IMR-90 (cell line): ENCODE results near the gene SCFD1. TPM values are rescaled to one million over a fixed set of nuclear protein-coding genes. Genes with fewer than 3 reads are reported as not detected.

Source experiments
- ATAC-seq: fragments of 200-7000 bp; cut with Tn5 transposase; 2 replicates; pipeline ENCODE4 v1.9.1; 2020; ENCODE audit warnings: low read depth, mild to moderate bottlenecking, moderate library complexity
- BruUV-seq: library from RNA; stranded (reverse); fragments of 400-500 nt; replicated peaks from 2 replicates; lab custom pipeline; 2021; lab: Mats Ljungman, UMichigan
- CTCF ChIA-PET: fragments of 300-600 bp; formaldehyde crosslinking; extraction: SDS; loops from one replicate; lab custom pipeline; 2021; ENCODE audit warnings: antibody characterized with exemption; lab: Yijun Ruan, JAX
- POLR2A ChIA-PET: fragments of 300-600 bp; sonication (Branson Sonifier 250); formaldehyde crosslinking; loops from one replicate; lab custom pipeline; 2022; ENCODE audit warnings: antibody characterized with exemption; ENCODE audit not compliant: unreplicated experiment; lab: Charles Lee
- DNase-seq: peaks from one replicate; pipeline ENCODE4 v3.0.0; 2013
- H2AFZ ChIP-seq: replicated peaks from 2 replicates; pipeline ENCODE3; 2013; ENCODE audit warnings: low read length, mild to moderate bottlenecking; ENCODE audit not compliant: poor library complexity
- H2AK5ac ChIP-seq: 2 replicates; pipeline ENCODE4 v1.6.1; 2013; ENCODE audit warnings: low read depth, low read length, inconsistent platforms
- H2AK9ac ChIP-seq: replicated peaks from 2 replicates; pipeline ENCODE3; 2013; ENCODE audit warnings: mild to moderate bottlenecking, low read depth, low read length, moderate library complexity; ENCODE audit not compliant: poor library complexity
- H2BK120ac ChIP-seq: 2 replicates; pipeline ENCODE4 v1.6.1; 2013; ENCODE audit warnings: low read depth, low read length, inconsistent platforms
- H2BK15ac ChIP-seq: 3 replicates; pipeline ENCODE4 v1.6.1; 2013; ENCODE audit warnings: low read depth, low read length, inconsistent platforms
- H2BK20ac ChIP-seq: 2 replicates; pipeline ENCODE4 v1.6.1; 2013; ENCODE audit warnings: low read depth, mild to moderate bottlenecking, inconsistent platforms, low read length, moderate library complexity
- H2BK5ac ChIP-seq: 2 replicates; pipeline ENCODE4 v1.6.1; 2013; ENCODE audit warnings: mild to moderate bottlenecking, low read depth, low read length, inconsistent platforms; ENCODE audit not compliant: poor library complexity, severe bottlenecking
- H3K14ac ChIP-seq: replicated peaks from 2 replicates; pipeline ENCODE4 v1.6.1; 2013; ENCODE audit warnings: low read depth, low read length, inconsistent platforms
- H3K18ac ChIP-seq: 2 replicates; pipeline ENCODE4 v1.6.1; 2013; ENCODE audit warnings: low read depth, low read length, control low read depth
- H3K23ac ChIP-seq: 2 replicates; pipeline ENCODE4 v1.6.1; 2013; ENCODE audit warnings: low read depth, low read length, inconsistent platforms
- H3K27ac ChIP-seq: 2 replicates; pipeline ENCODE4 v1.5.1; 2013; ENCODE audit warnings: mild to moderate bottlenecking, control low read depth, low read length; ENCODE audit not compliant: insufficient read depth
- H3K27me3 ChIP-seq: 2 replicates; pipeline ENCODE4 v1.6.1; 2013; ENCODE audit warnings: low read length; ENCODE audit not compliant: control insufficient read depth, insufficient read depth
- H3K36me3 ChIP-seq: 2 replicates; pipeline ENCODE4 v1.6.1; 2013; ENCODE audit warnings: low read length, mixed read lengths; ENCODE audit not compliant: control insufficient read depth, insufficient read depth
- H3K4ac ChIP-seq: 2 replicates; pipeline ENCODE4 v1.6.1; 2013; ENCODE audit warnings: low read depth, low read length, inconsistent platforms
- H3K4me1 ChIP-seq: 2 replicates; pipeline ENCODE4 v1.6.1; 2013; ENCODE audit warnings: low read length, mixed read lengths; ENCODE audit not compliant: control insufficient read depth, insufficient read depth
- H3K4me2 ChIP-seq: 2 replicates; pipeline ENCODE4 v1.6.1; 2013; ENCODE audit warnings: low read depth, mild to moderate bottlenecking, control low read depth, low read length, moderate library complexity
- H3K4me3 ChIP-seq: 2 replicates; pipeline ENCODE4 v1.5.1; 2013; ENCODE audit warnings: low read depth, mild to moderate bottlenecking, control low read depth, low read length, moderate library complexity; ENCODE audit not compliant: insufficient read depth
- H3K56ac ChIP-seq: 2 replicates; pipeline ENCODE4 v1.6.1; 2013; ENCODE audit warnings: low read length, inconsistent platforms; ENCODE audit not compliant: insufficient read depth; ENCODE audit errors: extremely low read depth
- H3K79me1 ChIP-seq, 2 experiments: 2 replicates each; pipeline ENCODE4 v1.6.1; 2013; ENCODE audit warnings: low read length in 2 of 2, inconsistent platforms in 1 of 2, low read depth in 1 of 2
- H3K9ac ChIP-seq: 2 replicates; pipeline ENCODE4 v1.6.1; 2013; ENCODE audit warnings: low read depth, low read length, control low read depth
- H3K9me1 ChIP-seq: 2 replicates; pipeline ENCODE4 v1.6.1; 2013; ENCODE audit warnings: low read length, inconsistent platforms; ENCODE audit not compliant: insufficient read depth
- H3K9me3 ChIP-seq: 2 replicates; pipeline ENCODE4 v1.6.1; 2013; ENCODE audit warnings: low read length; ENCODE audit not compliant: control insufficient read depth, insufficient read depth
- H4K20me1 ChIP-seq: 2 replicates; pipeline ENCODE4 v1.6.1; 2013; ENCODE audit warnings: low read length, inconsistent platforms; ENCODE audit not compliant: insufficient read depth
- H4K5ac ChIP-seq: 2 replicates; pipeline ENCODE4 v1.6.1; 2013; ENCODE audit warnings: mild to moderate bottlenecking, low read depth, low read length, control low read depth
- H4K8ac ChIP-seq, 2 experiments: 2 replicates each; pipeline ENCODE4 v1.6.1; 2013; ENCODE audit warnings: low read depth in 2 of 2, low read length in 2 of 2, control low read depth in 1 of 2, inconsistent platforms in 1 of 2
- H4K91ac ChIP-seq: 2 replicates; pipeline ENCODE4 v1.6.1; 2013; ENCODE audit warnings: low read depth, low read length, inconsistent platforms; ENCODE audit not compliant: insufficient read depth
- BHLHE40 ChIP-seq: fragments of 150-350 bp; IDR thresholded peaks from 2 replicates; pipeline ENCODE4 v1.6.1; 2016; ENCODE audit warnings: mild to moderate bottlenecking, low read depth, low read length
- MXI1 ChIP-seq: IDR thresholded peaks from 2 replicates; pipeline ENCODE4 v1.6.1; 2012; ENCODE audit warnings: low read depth, mild to moderate bottlenecking, low read length, moderate library complexity, borderline replicate concordance
- NFE2L2 ChIP-seq: fragments of 150-350 bp; IDR thresholded peaks from 2 replicates; pipeline ENCODE4 v1.6.1; 2016; ENCODE audit warnings: low read depth, mild to moderate bottlenecking, low read length
- POLR2A ChIP-seq: IDR thresholded peaks from 2 replicates; pipeline ENCODE4 v1.6.1; 2012; ENCODE audit warnings: mild to moderate bottlenecking, low read depth, low read length
- SMC3 ChIP-seq: fragments of 150-350 bp; IDR thresholded peaks from 2 replicates; pipeline ENCODE4 v1.6.1; 2016; ENCODE audit warnings: low read depth, mild to moderate bottlenecking, antibody characterized with exemption, low read length, moderate library complexity
- WGBS, 2 experiments: methylation state at CpG; one replicate each; pipeline versions ENCODE4 v1.1.5 to v1.1.7; 2013; ENCODE audit warnings: missing lambda C conversion rate in 2 of 2; ENCODE audit not compliant: insufficient read length in 1 of 2; ENCODE audit errors: extremely low coverage in 2 of 2; 5-methylcytosine and 5-hydroxymethylcytosine counted together
- dilution Hi-C: fragments of 300-500 bp; cut with HindIII; formaldehyde crosslinking; loops from one replicate; pipeline ENCODE4 v1.14.3; 2018; ENCODE audit warnings: low sequenced_read_pairs; ENCODE audit not compliant: unreplicated experiment
- in situ Hi-C: fragments of 300-500 bp; cut with MboI; formaldehyde crosslinking; loops from 3 replicates; pipeline ENCODE4 v1.14.3; 2019; ENCODE audit warnings: low sequenced_read_pairs, inconsistent platforms, mixed read lengths
- intact Hi-C: fragments of 100-400 bp; cut with micrococcal nuclease; formaldehyde crosslinking; loops from 2 replicates; pipeline ENCODE4 v1.10.0; 2022
- polyA plus RNA-seq, 3 experiments: library from polyadenylated mRNA; depleted of rRNA; stranded (reverse); fragments of >200 nt; gene quantifications; 2 replicates each; pipeline ENCODE4 v1.2.3, GENCODE V29; 2012; ENCODE audit warnings: low replicate concordance in 1 of 3
- total RNA-seq: library from RNA; depleted of rRNA; stranded (reverse); fragments of >200 nt; gene quantifications from 2 replicates; pipeline ENCODE4 v1.2.3, GENCODE V29; 2012
- TF ChIP-seq, protein P1 (sequence below): conservative IDR thresholded peaks from 2 replicates; pipeline ENCODE4 v1.5.1; 2012; ENCODE audit warnings: mild to moderate bottlenecking, low read depth, low read length, improper control_type of control experiment
- TF ChIP-seq, protein P2 (sequence below): fragments of 150-350 bp; IDR thresholded peaks from 2 replicates; pipeline ENCODE4 v1.6.1; 2016; ENCODE audit warnings: low read depth, mild to moderate bottlenecking, low read length, moderate library complexity, borderline replicate concordance
- TF ChIP-seq, protein P3 (sequence below): fragments of 150-350 bp; IDR thresholded peaks from 2 replicates; pipeline ENCODE4 v1.6.1; 2017; ENCODE audit warnings: mild to moderate bottlenecking, antibody characterized with exemption, low read length, low read depth

SCFD1 gene
- total and polyA plus RNA-seq, 2 of the 4 experiments (the other 2 are of a cell fraction): 51.4 to 74.0 TPM

DNA sequence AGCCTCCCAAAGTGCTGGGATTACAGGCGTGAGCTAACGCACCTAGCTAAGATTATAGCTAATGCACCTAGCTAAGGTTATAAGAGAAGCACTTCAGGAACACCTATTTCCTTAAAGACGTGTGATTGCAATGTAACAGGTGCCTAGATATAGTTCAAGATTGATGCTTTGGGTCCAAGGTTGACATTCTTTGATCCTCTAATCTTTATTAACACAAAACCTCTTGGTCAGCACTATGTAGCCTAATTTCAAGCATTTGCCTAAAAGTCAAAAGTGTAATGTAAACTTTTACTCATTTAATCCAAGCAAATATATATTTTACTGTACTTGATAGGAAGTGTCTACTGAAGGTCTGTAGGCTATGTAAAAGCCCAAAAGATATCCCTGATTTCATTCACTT, 36.5 kb downstream of the SCFD1 start:
- no peak overlapping the region for H2BK20ac ChIP-seq
- CTCF ChIA-PET: no interaction called here
- H3K18ac ChIP-seq: no peak overlapping the region
- no peak overlapping the region for H3K23ac ChIP-seq
- ATAC-seq: no peak
- H4K20me1 ChIP-seq: peaks cover 5% of the 10 kb centered on the region; the same call in 1 of the 2 replicates
- no TSS peak for BruUV-seq
- H3K9me1 ChIP-seq: no peaks in the 10 kb centered on the region; the same call in none of the 2 replicates
- H4K91ac ChIP-seq: no peak overlapping the region
- H2AFZ ChIP-seq: no peak overlapping the region
- POLR2A ChIA-PET: no interaction called here
- H4K5ac ChIP-seq: no peak overlapping the region
- no peak overlapping the region for H2BK15ac ChIP-seq
- H2BK5ac ChIP-seq: no peak overlapping the region
- H3K27ac ChIP-seq: no peak overlapping the region
- DNase-seq: no peak
- H4K8ac ChIP-seq: no peak overlapping the region
- peaks cover 2% of the 10 kb centered on the region; the same call in 1 of the 2 replicates for H3K4me1 ChIP-seq
- no peak overlapping the region for H3K56ac ChIP-seq
- no peak overlapping the region for H3K4ac ChIP-seq
- peaks cover 27% of the 10 kb centered on the region for H3K36me3 ChIP-seq
- no peak overlapping the region for H3K4me2 ChIP-seq
- no peaks in the 10 kb centered on the region for H3K27me3 ChIP-seq
- H3K79me1 ChIP-seq: peaks cover 11 to 23% of the 10 kb centered on the region in 2 experiments; a peak in 3 of 4 replicates
- H2AK5ac ChIP-seq: no peak overlapping the region
- no peaks in the 10 kb centered on the region for H3K9me3 ChIP-seq
- no peak overlapping the region for H2AK9ac ChIP-seq
- dilution Hi-C loops: no loop called here
- intact Hi-C loops: no loop called here
- TF ChIP-seq MXI1 (no peak), BHLHE40 (no peak), NFE2L2 (no peak), POLR2A (no peak), SMC3 (no peak)
- TF ChIP-seq, protein P1, sequence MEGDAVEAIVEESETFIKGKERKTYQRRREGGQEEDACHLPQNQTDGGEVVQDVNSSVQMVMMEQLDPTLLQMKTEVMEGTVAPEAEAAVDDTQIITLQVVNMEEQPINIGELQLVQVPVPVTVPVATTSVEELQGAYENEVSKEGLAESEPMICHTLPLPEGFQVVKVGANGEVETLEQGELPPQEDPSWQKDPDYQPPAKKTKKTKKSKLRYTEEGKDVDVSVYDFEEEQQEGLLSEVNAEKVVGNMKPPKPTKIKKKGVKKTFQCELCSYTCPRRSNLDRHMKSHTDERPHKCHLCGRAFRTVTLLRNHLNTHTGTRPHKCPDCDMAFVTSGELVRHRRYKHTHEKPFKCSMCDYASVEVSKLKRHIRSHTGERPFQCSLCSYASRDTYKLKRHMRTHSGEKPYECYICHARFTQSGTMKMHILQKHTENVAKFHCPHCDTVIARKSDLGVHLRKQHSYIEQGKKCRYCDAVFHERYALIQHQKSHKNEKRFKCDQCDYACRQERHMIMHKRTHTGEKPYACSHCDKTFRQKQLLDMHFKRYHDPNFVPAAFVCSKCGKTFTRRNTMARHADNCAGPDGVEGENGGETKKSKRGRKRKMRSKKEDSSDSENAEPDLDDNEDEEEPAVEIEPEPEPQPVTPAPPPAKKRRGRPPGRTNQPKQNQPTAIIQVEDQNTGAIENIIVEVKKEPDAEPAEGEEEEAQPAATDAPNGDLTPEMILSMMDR: no peak
- TF ChIP-seq, protein P2, sequence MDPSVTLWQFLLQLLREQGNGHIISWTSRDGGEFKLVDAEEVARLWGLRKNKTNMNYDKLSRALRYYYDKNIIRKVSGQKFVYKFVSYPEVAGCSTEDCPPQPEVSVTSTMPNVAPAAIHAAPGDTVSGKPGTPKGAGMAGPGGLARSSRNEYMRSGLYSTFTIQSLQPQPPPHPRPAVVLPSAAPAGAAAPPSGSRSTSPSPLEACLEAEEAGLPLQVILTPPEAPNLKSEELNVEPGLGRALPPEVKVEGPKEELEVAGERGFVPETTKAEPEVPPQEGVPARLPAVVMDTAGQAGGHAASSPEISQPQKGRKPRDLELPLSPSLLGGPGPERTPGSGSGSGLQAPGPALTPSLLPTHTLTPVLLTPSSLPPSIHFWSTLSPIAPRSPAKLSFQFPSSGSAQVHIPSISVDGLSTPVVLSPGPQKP: no peak
- TF ChIP-seq, protein P3, sequence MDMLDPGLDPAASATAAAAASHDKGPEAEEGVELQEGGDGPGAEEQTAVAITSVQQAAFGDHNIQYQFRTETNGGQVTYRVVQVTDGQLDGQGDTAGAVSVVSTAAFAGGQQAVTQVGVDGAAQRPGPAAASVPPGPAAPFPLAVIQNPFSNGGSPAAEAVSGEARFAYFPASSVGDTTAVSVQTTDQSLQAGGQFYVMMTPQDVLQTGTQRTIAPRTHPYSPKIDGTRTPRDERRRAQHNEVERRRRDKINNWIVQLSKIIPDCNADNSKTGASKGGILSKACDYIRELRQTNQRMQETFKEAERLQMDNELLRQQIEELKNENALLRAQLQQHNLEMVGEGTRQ: no peak
- no peak overlapping the region for H2BK120ac ChIP-seq
- no peak overlapping the region for H3K14ac ChIP-seq
- in situ Hi-C loops: loop anchor here (10.0 kb wide), 1 partner anchor 246 kb away; no protein-coding TSS in a partner anchor
- no peak overlapping the region for H3K4me3 ChIP-seq
- WGBS, 2 experiments: no CpG with 5 or more reads among the region's 3 CpGs
- H3K9ac ChIP-seq: no peak overlapping the region
